HFF-Myc (cell line): ENCODE data around the gene PRKCB.

ENCODE experiments used
- DNase-seq: peaks from one replicate; pipeline ENCODE4 v3.0.0-alpha.2; 2011; ENCODE audit warnings: low read depth; ENCODE audit errors: extremely low read depth
- H3K4me3 ChIP-seq: replicated peaks from 2 replicates; pipeline ENCODE4 v1.5.1; 2011; ENCODE audit warnings: low read depth, mild to moderate bottlenecking, control low read depth, low read length
- TF ChIP-seq, protein P1 (sequence below): IDR thresholded peaks from 2 replicates; pipeline ENCODE4 v1.5.1; 2012; ENCODE audit warnings: mild to moderate bottlenecking, low read depth, low read length, control low read depth; ENCODE audit errors: missing control alignments

PRKCB gene

GRCh38 chr16:23824909-23825308 is 10.9 kb upstream of the PRKCB start:
- H3K4me3 ChIP-seq = no peak overlapping the region
- TF ChIP-seq, protein P1, sequence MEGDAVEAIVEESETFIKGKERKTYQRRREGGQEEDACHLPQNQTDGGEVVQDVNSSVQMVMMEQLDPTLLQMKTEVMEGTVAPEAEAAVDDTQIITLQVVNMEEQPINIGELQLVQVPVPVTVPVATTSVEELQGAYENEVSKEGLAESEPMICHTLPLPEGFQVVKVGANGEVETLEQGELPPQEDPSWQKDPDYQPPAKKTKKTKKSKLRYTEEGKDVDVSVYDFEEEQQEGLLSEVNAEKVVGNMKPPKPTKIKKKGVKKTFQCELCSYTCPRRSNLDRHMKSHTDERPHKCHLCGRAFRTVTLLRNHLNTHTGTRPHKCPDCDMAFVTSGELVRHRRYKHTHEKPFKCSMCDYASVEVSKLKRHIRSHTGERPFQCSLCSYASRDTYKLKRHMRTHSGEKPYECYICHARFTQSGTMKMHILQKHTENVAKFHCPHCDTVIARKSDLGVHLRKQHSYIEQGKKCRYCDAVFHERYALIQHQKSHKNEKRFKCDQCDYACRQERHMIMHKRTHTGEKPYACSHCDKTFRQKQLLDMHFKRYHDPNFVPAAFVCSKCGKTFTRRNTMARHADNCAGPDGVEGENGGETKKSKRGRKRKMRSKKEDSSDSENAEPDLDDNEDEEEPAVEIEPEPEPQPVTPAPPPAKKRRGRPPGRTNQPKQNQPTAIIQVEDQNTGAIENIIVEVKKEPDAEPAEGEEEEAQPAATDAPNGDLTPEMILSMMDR = no peak
- DNase-seq = no peak

DNA sequence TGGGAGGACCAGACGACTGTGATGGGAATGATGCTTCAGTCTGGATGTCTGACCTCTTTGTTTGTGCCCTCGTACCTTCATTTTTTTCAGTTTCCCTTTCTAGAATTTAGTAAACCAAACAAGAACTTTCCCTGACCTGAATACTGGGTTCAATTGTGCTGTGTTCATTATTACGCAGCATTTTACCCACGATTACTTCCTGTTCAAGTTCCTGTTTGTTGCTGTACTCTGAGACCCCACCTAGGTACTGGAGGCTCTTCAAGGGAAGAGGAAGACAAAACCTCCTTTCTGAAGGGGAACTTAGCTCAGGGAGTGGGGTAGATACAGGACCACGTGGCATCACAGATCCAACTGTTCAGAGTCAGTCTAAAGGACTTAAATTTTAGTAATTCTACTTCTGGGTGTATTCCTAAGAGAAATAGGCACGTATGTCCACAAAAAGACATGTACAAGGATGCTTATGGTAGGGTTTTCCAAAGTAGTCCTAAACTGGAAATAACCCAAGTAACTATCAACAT is 9.2 kb upstream of the PRKCB start:
- no peak overlapping the region for H3K4me3 ChIP-seq
- no peak for DNase-seq
- TF ChIP-seq, protein P1 = no peak

DNA sequence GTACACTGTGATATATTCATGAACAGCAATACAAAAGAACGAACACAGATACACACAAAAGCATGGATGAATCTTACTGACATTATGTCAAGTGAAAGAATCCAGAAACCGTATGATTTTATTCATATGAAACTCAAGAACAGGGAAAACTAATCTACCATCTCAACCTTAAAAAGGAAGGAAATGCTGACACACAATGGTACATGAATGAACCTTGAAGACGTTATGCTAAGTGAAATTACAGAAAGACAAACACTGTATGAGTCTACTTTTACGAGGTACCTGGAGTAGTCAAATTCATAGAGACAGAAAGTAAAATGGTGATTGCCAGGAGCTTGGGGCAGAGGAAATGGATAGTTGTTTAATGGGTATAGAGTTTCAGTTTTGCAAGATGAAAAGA is 8.7 kb upstream of the PRKCB start:
- TF ChIP-seq, protein P1 = no peak
- no peak overlapping the region for H3K4me3 ChIP-seq
- no peak for DNase-seq

GRCh38 chr16:23829454-23829853 is 6.3 kb upstream of the PRKCB start:
- no peak overlapping the region for H3K4me3 ChIP-seq
- TF ChIP-seq, protein P1 = no peak
- no peak for DNase-seq

DNA sequence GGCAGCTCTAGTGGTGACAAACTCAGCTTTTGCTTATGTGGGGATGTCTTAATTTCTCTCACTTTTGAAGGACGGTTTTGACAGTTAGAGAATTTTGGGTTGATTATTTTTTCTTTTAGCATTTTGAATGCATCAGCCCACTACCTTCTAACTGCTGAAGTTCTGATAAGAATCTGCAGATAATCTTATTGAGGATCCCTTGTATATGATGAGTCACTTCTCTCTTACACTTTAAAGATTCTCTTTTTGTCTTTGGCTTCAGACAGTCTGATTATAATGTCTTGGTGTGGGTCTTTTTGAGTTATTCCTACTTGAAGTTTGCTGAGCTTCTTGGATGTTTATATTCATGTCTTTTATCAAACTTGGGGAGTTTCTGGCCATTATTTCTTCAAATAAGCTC is 5.5 kb upstream of the PRKCB start:
- TF ChIP-seq, protein P1 = no peak
- DNase-seq = no peak
- H3K4me3 ChIP-seq = no peak overlapping the region

GRCh38 chr16:23832882-23833281 is 2.9 kb upstream of the PRKCB start:
- no peak overlapping the region for H3K4me3 ChIP-seq
- no peak for DNase-seq
- TF ChIP-seq, protein P1 = no peak

DNA sequence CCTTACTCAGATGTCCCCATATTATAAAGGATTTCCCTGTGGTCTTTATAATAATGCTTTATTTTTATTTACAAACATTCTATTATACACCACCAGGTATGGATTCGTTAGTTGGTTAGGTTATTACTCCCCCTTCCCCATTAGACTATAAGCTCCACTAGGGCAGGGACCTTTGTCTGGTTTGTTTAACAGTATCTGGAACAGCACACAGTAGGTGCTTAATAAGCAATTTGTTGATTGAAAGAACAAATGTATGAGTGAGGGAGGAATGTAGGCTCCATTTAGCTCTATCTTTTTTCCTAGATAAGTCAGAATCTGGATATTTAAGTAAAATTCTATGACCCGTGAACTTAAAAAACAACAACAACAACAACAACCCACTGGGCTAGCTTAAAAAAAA is 2.3 kb upstream of the PRKCB start:
- TF ChIP-seq, protein P1 = no peak
- no peak overlapping the region for H3K4me3 ChIP-seq
- no peak for DNase-seq
